Fibroblast of lung (primary cell): ENCODE results near the gene INSIG2.

Source experiments
- EZH2 ChIP-seq: IDR thresholded peaks from 2 replicates; pipeline ENCODE4 v1.5.1; 2012; ENCODE audit warnings: low read length, control low read depth, mild to moderate bottlenecking; ENCODE audit errors: missing control alignments
- TF ChIP-seq, protein P1 (sequence below), 2 donors: IDR thresholded peaks in 1 of 2; conservative IDR thresholded peaks in 1 of 2; 1 replicate in 1 of 2; 2 replicates in 1 of 2; pipeline ENCODE4 v1.5.1; 2011 to 2012; ENCODE audit warnings: low read length in 2 of 2, control low read depth in 1 of 2, inconsistent platforms in 1 of 2, low read depth in 1 of 2, mild to moderate bottlenecking in 1 of 2

DNA sequence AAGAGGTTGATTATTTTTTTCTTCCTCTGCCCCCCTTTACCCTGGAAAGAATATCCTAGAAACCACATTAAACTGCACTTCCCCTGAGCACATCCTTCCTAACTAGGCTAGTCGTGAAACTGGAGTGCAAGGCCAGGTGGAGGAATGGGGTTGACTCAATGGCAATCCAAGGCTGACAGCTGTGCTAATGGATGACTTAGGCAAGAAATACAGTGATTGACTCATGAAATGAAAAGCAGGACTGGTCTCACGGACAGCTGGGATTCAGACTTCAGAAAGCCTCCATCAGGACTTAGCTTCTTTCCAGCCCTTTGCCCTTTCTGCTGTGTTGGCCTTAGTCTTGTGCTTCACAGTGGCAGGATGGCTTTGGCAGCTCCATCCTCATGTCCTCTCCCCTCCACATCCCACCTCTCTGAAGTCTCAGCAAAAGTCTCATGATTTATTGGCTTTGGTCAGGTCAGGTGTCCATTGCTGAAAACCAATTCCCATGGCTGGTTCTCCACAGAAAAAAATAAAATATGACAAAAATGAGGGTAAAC lies 33.8 kb downstream of the INSIG2 start:
- TF ChIP-seq, protein P1, sequence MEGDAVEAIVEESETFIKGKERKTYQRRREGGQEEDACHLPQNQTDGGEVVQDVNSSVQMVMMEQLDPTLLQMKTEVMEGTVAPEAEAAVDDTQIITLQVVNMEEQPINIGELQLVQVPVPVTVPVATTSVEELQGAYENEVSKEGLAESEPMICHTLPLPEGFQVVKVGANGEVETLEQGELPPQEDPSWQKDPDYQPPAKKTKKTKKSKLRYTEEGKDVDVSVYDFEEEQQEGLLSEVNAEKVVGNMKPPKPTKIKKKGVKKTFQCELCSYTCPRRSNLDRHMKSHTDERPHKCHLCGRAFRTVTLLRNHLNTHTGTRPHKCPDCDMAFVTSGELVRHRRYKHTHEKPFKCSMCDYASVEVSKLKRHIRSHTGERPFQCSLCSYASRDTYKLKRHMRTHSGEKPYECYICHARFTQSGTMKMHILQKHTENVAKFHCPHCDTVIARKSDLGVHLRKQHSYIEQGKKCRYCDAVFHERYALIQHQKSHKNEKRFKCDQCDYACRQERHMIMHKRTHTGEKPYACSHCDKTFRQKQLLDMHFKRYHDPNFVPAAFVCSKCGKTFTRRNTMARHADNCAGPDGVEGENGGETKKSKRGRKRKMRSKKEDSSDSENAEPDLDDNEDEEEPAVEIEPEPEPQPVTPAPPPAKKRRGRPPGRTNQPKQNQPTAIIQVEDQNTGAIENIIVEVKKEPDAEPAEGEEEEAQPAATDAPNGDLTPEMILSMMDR (conservative IDR thresholded peaks at IDR 0.05 in 1 of 2, IDR thresholded peaks at IDR 0.05 in 1 of 2; ENCODE audit: low read depth in 1 of 2, low read length in 2 of 2): no peak
- TF ChIP-seq EZH2: no peak
